A204.1 (cell line): ENCODE measurements around the gene F7.
"Not testable (repeated sequence)": the region's sequence is repeated elsewhere in the genome, so short reads cannot be mapped to it uniquely, and the experiment has no call there.

Experiments
- FAIRE-seq: peaks from 2 replicates; lab custom pipeline; 2012; peaks lifted over from hg19 to GRCh38; lab: Jason Lieb, UNC

The F7 gene

GRCh38 chr13:113102727-113103126, 2.9 kb upstream of the F7 start:
- FAIRE-seq, result no peak

- FAIRE-seq, result no peak
Measured at GRCh38 chr13:113103646-113104045, 1.9 kb upstream of the F7 start.

- FAIRE-seq, result no peak
Measured at GRCh38 chr13:113105921-113106452, 396 bp downstream of the F7 start.

GRCh38 chr13:113106711-113107351, 1.2 kb downstream of the F7 start:
- no peak for FAIRE-seq

GRCh38 chr13:113108521-113108920, 2.9 kb downstream of the F7 start:
- not testable (repeated sequence) for FAIRE-seq

DNA sequence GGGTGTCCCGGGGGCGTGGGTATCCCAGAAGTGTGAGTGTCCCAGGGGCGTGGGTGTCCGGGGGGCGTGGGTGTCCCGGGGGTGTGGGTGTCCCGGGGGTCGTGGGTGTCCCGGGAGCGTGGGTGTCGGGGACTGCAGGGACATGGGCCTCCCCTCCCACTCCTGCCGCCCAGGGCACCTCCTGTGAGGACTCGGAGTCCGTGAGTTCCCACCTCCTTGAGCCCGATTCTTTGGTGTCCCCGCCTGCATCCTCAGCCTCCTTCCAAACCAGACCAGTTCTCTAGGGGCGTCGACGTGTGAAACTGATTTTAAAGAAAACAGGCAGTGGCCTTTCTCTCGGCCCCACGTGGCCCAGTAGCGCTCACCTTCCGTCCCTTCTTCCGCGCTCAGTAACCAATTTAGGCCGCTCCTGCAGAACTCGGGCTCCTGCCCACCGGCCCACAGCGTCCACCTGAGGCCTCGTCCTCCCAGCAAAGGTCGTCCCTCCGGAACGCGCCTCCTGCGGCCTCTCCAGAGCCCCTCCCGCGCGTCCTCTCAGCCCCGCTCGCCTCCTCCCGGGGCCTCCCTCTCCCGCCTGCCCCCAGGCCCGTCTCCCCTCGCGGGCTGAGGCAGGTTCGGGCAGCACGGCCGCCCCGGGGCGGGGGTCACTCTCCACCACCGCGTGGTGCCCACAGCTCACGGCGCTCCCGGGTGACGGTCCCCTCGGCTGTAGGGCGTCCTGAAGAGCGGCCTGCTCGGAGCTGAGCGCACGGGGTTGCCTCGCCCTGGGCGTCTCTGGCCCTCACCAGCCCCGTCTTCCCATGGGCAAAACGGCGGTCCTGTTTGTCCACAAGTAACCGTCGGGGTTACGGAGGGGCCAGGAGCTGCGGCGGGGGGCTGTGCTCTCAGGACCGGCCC, 3.8 kb downstream of the F7 start:
- no peak for FAIRE-seq

GRCh38 chr13:113110048-113110851, 4.7 kb downstream of the F7 start:
- no peak for FAIRE-seq

- FAIRE-seq, result no peak
Measured at GRCh38 chr13:113110852-113111315, 5.3 kb downstream of the F7 start.

- FAIRE-seq, result not testable (repeated sequence)
Measured at GRCh38 chr13:113111821-113112220, 6.2 kb downstream of the F7 start.

DNA sequence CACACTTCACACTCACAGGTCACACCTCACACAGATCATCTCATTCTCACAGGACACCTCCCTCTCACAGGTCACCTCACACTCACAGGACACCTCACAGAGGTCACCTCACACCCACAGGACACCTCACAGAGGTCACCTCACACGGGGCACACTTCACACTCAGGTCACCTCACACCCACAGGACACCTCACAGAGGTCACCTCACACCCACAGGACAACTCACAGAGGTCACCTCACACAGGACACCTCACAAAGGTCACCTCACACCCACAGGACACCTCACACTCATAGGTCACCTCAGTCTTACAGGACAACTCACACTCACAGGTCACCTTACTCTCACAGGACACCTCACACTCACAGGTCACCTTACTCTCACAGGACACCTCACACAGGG, 6.9 kb downstream of the F7 start:
- FAIRE-seq, result not testable (repeated sequence)

DNA sequence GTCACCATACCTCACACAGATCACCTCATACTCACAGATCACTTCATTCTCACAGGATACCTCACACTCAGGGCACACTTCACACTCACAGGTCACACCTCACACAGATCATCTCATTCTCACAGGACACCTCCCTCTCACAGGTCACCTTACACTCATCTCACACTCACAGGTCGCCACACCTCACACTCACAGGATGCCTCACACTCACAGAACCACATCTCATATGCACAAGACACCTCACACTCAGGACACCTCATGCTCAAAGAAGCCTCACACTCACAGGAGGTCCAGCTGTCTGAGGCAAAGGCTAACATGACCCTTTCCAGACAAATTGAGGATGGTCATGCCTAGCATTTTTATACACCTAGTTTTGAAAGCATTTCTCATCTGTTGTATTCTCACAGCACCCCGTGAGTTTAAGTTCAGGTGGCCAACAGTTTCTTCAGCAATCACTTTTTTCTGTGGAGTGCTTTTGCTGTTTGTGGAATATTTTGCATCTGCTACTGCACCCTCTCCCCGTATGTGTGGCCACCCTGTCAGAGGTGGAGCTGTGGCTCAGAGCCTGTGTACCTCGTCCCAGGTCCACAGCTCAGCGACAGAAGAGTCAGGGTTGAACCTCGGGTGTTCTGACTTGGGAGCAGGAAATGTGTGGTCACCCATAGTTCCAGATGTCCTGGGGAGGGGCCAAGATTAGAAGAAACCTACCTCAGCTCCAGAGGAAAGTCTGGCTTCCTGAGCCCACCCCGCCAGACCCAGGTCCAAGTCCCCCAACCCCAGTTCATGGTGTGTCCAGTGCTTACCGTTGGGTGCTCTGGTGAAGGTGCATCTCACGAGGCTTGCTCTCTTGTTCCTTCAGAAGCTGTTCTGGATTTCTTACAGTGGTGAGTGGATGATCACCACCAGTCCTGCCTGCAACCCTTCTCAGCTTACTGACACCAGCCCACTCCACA, 7.6 kb downstream of the F7 start:
- FAIRE-seq, result no peak

GRCh38 chr13:113113846-113114271, 8.3 kb downstream of the F7 start:
- FAIRE-seq, result no peak

GRCh38 chr13:113114511-113115362, 9.1 kb downstream of the F7 start:
- no peak for FAIRE-seq

DNA sequence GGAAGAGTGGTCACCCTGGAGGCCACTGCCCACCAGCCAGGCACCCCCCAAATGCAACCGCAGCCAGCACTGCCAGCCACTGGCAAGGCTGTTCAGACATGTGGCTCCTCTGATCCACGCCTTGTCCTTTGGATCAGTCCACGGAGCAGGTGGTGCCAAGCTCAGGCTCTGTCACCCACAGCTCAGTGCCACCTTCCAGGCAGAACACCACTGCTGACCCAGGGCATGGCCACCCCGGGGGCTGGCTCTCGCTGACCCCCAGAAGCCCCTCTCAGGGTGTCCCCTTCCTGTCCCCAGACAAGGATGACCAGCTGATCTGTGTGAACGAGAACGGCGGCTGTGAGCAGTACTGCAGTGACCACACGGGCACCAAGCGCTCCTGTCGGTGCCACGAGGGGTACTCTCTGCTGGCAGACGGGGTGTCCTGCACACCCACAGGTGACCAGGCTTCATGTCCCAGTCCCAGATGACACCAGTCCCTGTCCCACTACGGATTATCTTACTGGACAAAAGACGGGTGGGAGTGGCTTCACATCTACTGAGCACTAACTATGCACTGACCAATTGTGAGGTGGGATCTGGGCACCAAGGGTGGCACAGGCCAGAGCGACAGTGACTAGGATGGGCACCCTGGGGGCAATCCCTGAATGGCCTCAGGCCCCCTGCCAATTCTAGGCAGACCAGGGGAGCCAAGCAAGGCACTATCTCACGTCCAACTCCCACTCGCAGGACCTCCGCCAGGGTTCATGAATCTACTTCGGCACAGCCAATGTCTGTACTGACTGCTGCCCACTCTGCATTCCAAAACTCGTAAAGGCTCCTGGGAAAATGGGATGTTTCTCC, 10.0 kb downstream of the F7 start:
- no peak for FAIRE-seq

DNA sequence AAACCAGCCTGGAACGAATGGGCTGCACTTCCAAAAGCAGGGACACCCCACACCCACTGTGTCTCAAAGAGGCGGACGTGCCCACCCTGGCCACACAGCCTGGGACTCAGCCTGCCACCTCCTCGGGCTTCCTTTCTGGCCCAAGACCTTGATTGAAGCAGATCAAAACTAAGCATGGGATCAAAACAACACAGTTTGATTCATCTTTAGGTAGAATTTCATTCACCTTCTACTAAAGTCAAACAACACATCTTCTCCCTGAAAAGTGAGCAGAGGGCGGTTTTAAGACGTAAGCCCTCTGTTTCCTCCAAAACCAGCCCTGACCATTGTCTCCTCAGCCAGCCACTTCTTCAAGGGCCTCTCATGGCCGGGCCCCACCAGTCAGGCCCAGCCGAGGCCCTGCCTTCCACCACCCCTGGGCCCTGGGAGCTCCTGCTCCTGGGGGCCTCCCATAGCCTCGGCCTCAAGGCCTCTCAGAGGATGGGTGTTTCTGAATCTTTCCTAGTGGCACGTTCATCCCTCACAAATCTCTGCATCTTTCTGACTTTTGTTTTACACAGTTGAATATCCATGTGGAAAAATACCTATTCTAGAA, 10.7 kb downstream of the F7 start:
- FAIRE-seq, result no peak

- no peak for FAIRE-seq
Measured at GRCh38 chr13:113116871-113117271, 11.3 kb downstream of the F7 start.

- no peak for FAIRE-seq
Measured at GRCh38 chr13:113117335-113117872, 11.8 kb downstream of the F7 start.

- no peak for FAIRE-seq
Measured at GRCh38 chr13:113117911-113118260, 12.3 kb downstream of the F7 start.
